ENCODE data around the gene XPO5. TPM values are rescaled to one million over a fixed set of nuclear protein-coding genes. Genes with fewer than 3 reads are reported as not detected.

The XPO5 gene
- polyA plus RNA-seq, 1 experiment, result 31.5 TPM

GRCh38 chr6:43477235-43478007 is 98.4 kb downstream of the XPO5 start, which contains the start of gene TJAP1:
TJAP1 (plus strand) TSS chr6:43477570; CDS start chr6:43499002, 21,432 bp downstream.
- no peaks in the 10 kb centered on the region for H3K9me3 ChIP-seq (ENCODE audit: control insufficient read depth, insufficient read depth, low read length)
- peak; percentile 53 for DNase-seq (ENCODE audit: low read depth, low spot score)
- peak within 1 kb of the TSS; percentile 80 for H3K4me3 ChIP-seq (ENCODE audit: low read depth, low read length)
- TF ChIP-seq CTCF (IDR thresholded peaks at IDR 0.05; ENCODE audit: low read depth, low read length), result no peak
- ChIA-PET POLR2A (interaction anchor here (0.6 to 1.6 kb wide), 8 partner anchors 9 to 156 kb away, joined by 3 to 8 read pairs (median 4); no protein-coding TSS in a partner anchor), CTCF (interaction anchor here (0.6 to 1.5 kb wide), 6 partner anchors 17 to 248 kb away, joined by 3 to 4 read pairs (median 3); partner anchors contain the start of gene DNPH1)
- peak within 1 kb of the TSS; percentile 61 for H3K27ac ChIP-seq (ENCODE audit: low read depth, low read length)
- no peaks in the 10 kb centered on the region for H3K27me3 ChIP-seq (ENCODE audit: control insufficient read depth, insufficient read depth, low read length)

GRCh38 chr6:43476746-43477145 is 99.1 kb downstream of the XPO5 start:
- CTCF ChIA-PET, result interaction anchor here (0.5 to 1.5 kb wide), 5 partner anchors 18 to 213 kb away, joined by 3 read pairs; no protein-coding TSS in a partner anchor
- POLR2A ChIA-PET, result interaction anchor here (0.7 to 1.6 kb wide), 4 partner anchors 17 to 155 kb away, joined by 3 to 7 read pairs (median 4); no protein-coding TSS in a partner anchor
- no peak for DNase-seq (ENCODE audit: low read depth, low spot score)
- Histone ChIP-seq H3K4me3 (ENCODE audit: low read depth, low read length) (peak overlapping the region; percentile 51), H3K27ac (ENCODE audit: low read depth, low read length) (no peak overlapping the region), H3K27me3 (ENCODE audit: control insufficient read depth, insufficient read depth, low read length) (no peaks in the 10 kb centered on the region), H3K9me3 (ENCODE audit: control insufficient read depth, insufficient read depth, low read length) (no peaks in the 10 kb centered on the region)
- no peak for TF ChIP-seq CTCF (IDR thresholded peaks at IDR 0.05; ENCODE audit: low read depth, low read length)

- H3K4me3 ChIP-seq (ENCODE audit: low read depth, low read length), result no peak overlapping the region
- CTCF ChIA-PET, result no interaction called here
- DNase-seq (ENCODE audit: low read depth, low spot score), result no peak
- POLR2A ChIA-PET, result no interaction called here
- H3K27me3 ChIP-seq (ENCODE audit: control insufficient read depth, insufficient read depth, low read length), result no peaks in the 10 kb centered on the region
- H3K9me3 ChIP-seq (ENCODE audit: control insufficient read depth, insufficient read depth, low read length), result no peaks in the 10 kb centered on the region
- H3K27ac ChIP-seq (ENCODE audit: low read depth, low read length), result no peak overlapping the region
- TF ChIP-seq CTCF (IDR thresholded peaks at IDR 0.05; ENCODE audit: low read depth, low read length), result no peak
Observed at GRCh38 chr6:43475516-43475915, 100.3 kb downstream of the XPO5 start.

GRCh38 chr6:43472515-43472914 is 103.3 kb downstream of the XPO5 start:
- H3K9me3 ChIP-seq (ENCODE audit: control insufficient read depth, insufficient read depth, low read length), result no peaks in the 10 kb centered on the region
- POLR2A ChIA-PET, result no interaction called here

More at GRCh38 chr6:43472515-43472914, 103.3 kb downstream of the XPO5 start:
- Histone ChIP-seq H3K4me3 (ENCODE audit: low read depth, low read length) (no peak overlapping the region), H3K27ac (ENCODE audit: low read depth, low read length) (no peak overlapping the region), H3K27me3 (ENCODE audit: control insufficient read depth, insufficient read depth, low read length) (no peaks in the 10 kb centered on the region)
- TF ChIP-seq CTCF (IDR thresholded peaks at IDR 0.05; ENCODE audit: low read depth, low read length), result no peak
- no peak for DNase-seq (ENCODE audit: low read depth, low spot score)
- CTCF ChIA-PET, result no interaction called here

Small RNA genes within 50 kb of the gene (small RNA-seq; reads per million reads assigned to genes)
- gene RF00426 (ENCODE audit: insufficient read length, low read depth), result not detected
- not detected for gene RNU6-1113P (ENCODE audit: insufficient read length, low read depth)

Other genes with a start within 250 kb of the XPO5 start
- 12.5 and 14.9 TPM in 2 replicates for gene ZNF318, start 206.4 kb downstream of the XPO5 start, polyA plus RNA-seq (2011; rRNA removed)
- 10.6 and 12.0 TPM in 2 replicates for gene ABCC10, start 148.5 kb downstream of the XPO5 start, polyA plus RNA-seq (2011; rRNA removed)
- gene DLK2, start 120.5 kb downstream of the XPO5 start, polyA plus RNA-seq (2011; rRNA removed), result 0.62 and 0.86 TPM in 2 replicates
- gene TJAP1, start 98.5 kb downstream of the XPO5 start, polyA plus RNA-seq (2011; rRNA removed), result 18.4 and 20.4 TPM in 2 replicates
- gene LRRC73, start 65.7 kb downstream of the XPO5 start, polyA plus RNA-seq (2011; rRNA removed), result 0.14 and 0.16 TPM in 2 replicates
- 241 and 262 TPM in 2 replicates for gene YIPF3, start 59.1 kb downstream of the XPO5 start, polyA plus RNA-seq (2011; rRNA removed)
- 48.1 and 50.8 TPM in 2 replicates for gene POLR1C, start 58.9 kb downstream of the XPO5 start, polyA plus RNA-seq (2011; rRNA removed)
- 22.1 and 26.6 TPM in 2 replicates for gene POLH, start 147 bp upstream of the XPO5 start, polyA plus RNA-seq (2011; rRNA removed)
- gene GTPBP2, start 53.2 kb upstream of the XPO5 start, polyA plus RNA-seq (2011; rRNA removed), result 60.8 and 72.5 TPM in 2 replicates
- 37.1 and 39.3 TPM in 2 replicates for gene MAD2L1BP, start 59.8 kb upstream of the XPO5 start, polyA plus RNA-seq (2011; rRNA removed)
- gene RSPH9, start 69.0 kb upstream of the XPO5 start, polyA plus RNA-seq (2011; rRNA removed), result 0.37 and 0.51 TPM in 2 replicates
- gene MRPS18A, start 111.8 kb upstream of the XPO5 start, polyA plus RNA-seq (2011; rRNA removed), result 41.0 and 59.7 TPM in 2 replicates
- gene VEGFA, start 194.2 kb upstream of the XPO5 start, polyA plus RNA-seq (2011; rRNA removed), result 189 and 239 TPM in 2 replicates